HFF-Myc (cell line): ENCODE measurements around the gene SECISBP2.
"Not testable (repeated sequence)": the region's sequence is repeated elsewhere in the genome, so short reads cannot be mapped to it uniquely, and the experiment has no call there.

Experiments used
- DNase-seq: peaks from one replicate; pipeline ENCODE4 v3.0.0-alpha.2; 2011; ENCODE audit warnings: low read depth; ENCODE audit errors: extremely low read depth
- H3K4me3 ChIP-seq: replicated peaks from 2 replicates; pipeline ENCODE4 v1.5.1; 2011; ENCODE audit warnings: low read depth, mild to moderate bottlenecking, control low read depth, low read length
- CTCF ChIP-seq: IDR thresholded peaks from 2 replicates; pipeline ENCODE4 v1.5.1; 2012; ENCODE audit warnings: mild to moderate bottlenecking, low read depth, low read length, control low read depth; ENCODE audit errors: missing control alignments

The SECISBP2 gene

GRCh38 chr9:89278551-89278950, 39.7 kb upstream of the SECISBP2 start:
- TF ChIP-seq CTCF, result no peak
- H3K4me3 ChIP-seq, result no peak overlapping the region
- no peak for DNase-seq

- TF ChIP-seq CTCF, result peak; percentile 63
- H3K4me3 ChIP-seq, result no peak overlapping the region
- DNase-seq, result peak; percentile 38
These were observed 39.1 kb upstream of the SECISBP2 start for GRCh38 chr9:89278997-89279739.

- TF ChIP-seq CTCF, result no peak
- no peak overlapping the region for H3K4me3 ChIP-seq
- no peak for DNase-seq
These were observed 37.2 kb upstream of the SECISBP2 start for GRCh38 chr9:89281106-89281505.

GRCh38 chr9:89282248-89282968, 35.9 kb upstream of the SECISBP2 start:
- DNase-seq, H3K4me3 ChIP-seq: not testable (repeated sequence)

GRCh38 chr9:89284076-89284475, 34.2 kb upstream of the SECISBP2 start:
- TF ChIP-seq CTCF, result no peak
- no peak for DNase-seq

GRCh38 chr9:89291741-89292140, 26.6 kb upstream of the SECISBP2 start:
- H3K4me3 ChIP-seq, result no peak overlapping the region
- no peak for TF ChIP-seq CTCF
- DNase-seq, result no peak

More at GRCh38 chr9:89284076-89284475, 34.2 kb upstream of the SECISBP2 start:
- no peak overlapping the region for H3K4me3 ChIP-seq

GRCh38 chr9:89293014-89293413, 25.3 kb upstream of the SECISBP2 start:
- DNase-seq, result no peak
- TF ChIP-seq CTCF, result no peak
- no peak overlapping the region for H3K4me3 ChIP-seq
